Gastroesophageal sphincter (tissue), 3 donors: ENCODE results near the gene UQCC3.

Experiments
- CTCF ChIP-seq, 4 experiments: fragments of 200-600 bp in 2 of 4; fragments of 450-650 bp in 2 of 4; sonication (generic) in 1 of 4; IDR thresholded peaks; one replicate each; pipeline ENCODE4 v1.5.1; 2017 to 2019; ENCODE audit warnings: antibody characterized with exemption in 4 of 4, mild to moderate bottlenecking in 2 of 4, moderate library complexity in 2 of 4
- EP300 ChIP-seq: sonication (generic); formaldehyde crosslinking; IDR thresholded peaks from one replicate; pipeline ENCODE4 v1.6.1; 2017; ENCODE audit warnings: antibody characterized with exemption, mild to moderate bottlenecking

- TF ChIP-seq CTCF (IDR thresholded peaks at IDR 0.05) (no peak), EP300 (no peak)
Observed at GRCh38 chr11:62671236-62671607, 251 bp upstream of the UQCC3 start.
